ENCODE results near the gene CD7.

The CD7 gene

DNA sequence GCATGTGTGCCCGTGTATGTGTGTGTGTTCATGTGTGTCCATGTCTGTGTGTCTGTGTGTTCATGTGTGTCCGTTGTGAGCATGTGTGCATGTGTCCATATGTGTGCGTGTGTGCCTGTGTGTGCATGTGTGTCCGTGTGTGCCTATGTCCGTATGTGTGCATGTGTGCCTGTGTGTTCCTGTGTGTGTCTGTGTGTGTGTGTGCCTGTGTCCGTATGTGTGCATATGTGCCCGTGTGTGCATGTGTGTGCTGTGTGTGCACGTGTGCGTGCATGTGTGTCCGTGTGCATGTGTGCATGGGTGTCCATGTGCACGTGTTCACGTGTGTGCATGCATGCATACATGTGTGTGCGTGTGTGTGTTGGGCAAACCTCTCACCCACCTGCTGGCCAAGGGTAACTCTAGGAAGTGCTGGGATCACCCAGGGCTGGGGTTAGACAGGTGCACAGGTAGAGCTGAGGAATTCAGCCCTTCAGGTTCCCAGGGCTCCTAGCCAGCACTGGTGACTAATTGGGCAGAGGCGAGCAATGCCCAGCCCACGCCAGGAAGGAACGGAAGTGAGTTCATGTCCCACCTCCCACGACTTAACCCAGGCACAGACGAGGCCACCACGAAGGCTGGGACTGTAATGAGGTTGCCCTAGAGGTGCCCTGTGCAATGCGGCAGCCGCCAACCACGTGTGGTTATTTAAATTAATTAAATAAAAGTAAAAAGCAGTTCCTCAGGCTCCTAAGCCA lies 35.7 kb downstream of the CD7 start:
- peak; percentile 79 for FAIRE-seq
- no peak for TF ChIP-seq TAF1 (IDR thresholded peaks at IDR 0.05; ENCODE audit: low read depth, low read length)
- TF ChIP-seq POLR2AphosphoS5 (IDR thresholded peaks at IDR 0.05; ENCODE audit: low read depth, low read length): no peak
- TF ChIP-seq PAX5 (IDR thresholded peaks at IDR 0.05; ENCODE audit: insufficient read depth, low read length, severe bottlenecking): no peak
- TF ChIP-seq POU2F2 (IDR thresholded peaks at IDR 0.05; ENCODE audit: low read depth, low read length): no peak
- no peak for TF ChIP-seq POLR2A (IDR thresholded peaks at IDR 0.05; ENCODE audit: low read depth, low read length)
- TF ChIP-seq SPI1 (IDR thresholded peaks at IDR 0.05; ENCODE audit: low read depth, low read length): no peak

DNA sequence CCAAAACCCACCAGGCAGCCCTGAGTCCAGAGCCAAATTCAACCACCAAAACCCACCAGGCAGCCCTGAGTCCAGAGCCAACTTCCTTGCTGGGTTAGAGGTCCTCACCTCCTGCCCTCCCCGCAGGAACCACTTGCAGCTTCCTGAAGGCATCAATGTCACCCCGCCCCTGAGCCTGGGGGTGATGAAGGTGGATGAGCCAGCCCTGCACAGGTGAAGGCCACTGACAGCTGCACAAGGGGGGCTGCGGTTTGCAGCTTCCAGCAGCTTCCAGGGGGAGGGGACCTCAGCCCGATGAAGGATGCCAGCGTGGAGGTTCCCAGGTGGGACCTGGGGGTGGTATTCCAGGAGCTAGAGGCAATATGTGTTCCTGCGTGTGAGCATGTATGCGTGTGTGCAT lies 36.3 kb downstream of the CD7 start:
- DNase-seq (ENCODE audit: insufficient read length, low spot score): no peak
- no peak for FAIRE-seq

More for the DNA sequence above, 35.7 kb downstream of the CD7 start:
- DNase-seq (ENCODE audit: insufficient read length, low spot score): no peak

GRCh38 chr17:82280537-82280936 lies 36.9 kb downstream of the CD7 start:
- FAIRE-seq (no peak), DNase-seq (ENCODE audit: insufficient read length, low spot score) (no peak)
- TF ChIP-seq POLR2AphosphoS5 (IDR thresholded peaks at IDR 0.05; ENCODE audit: low read depth, low read length) (no peak), POLR2A (IDR thresholded peaks at IDR 0.05; ENCODE audit: low read depth, low read length) (no peak), POU2F2 (IDR thresholded peaks at IDR 0.05; ENCODE audit: low read depth, low read length) (no peak), PAX5 (IDR thresholded peaks at IDR 0.05; ENCODE audit: insufficient read depth, low read length, severe bottlenecking) (no peak), TAF1 (IDR thresholded peaks at IDR 0.05; ENCODE audit: low read depth, low read length) (no peak), SPI1 (IDR thresholded peaks at IDR 0.05; ENCODE audit: low read depth, low read length) (no peak)

More for the DNA sequence above, 36.3 kb downstream of the CD7 start:
- TF ChIP-seq TAF1 (IDR thresholded peaks at IDR 0.05; ENCODE audit: low read depth, low read length): no peak
- no peak for TF ChIP-seq POU2F2 (IDR thresholded peaks at IDR 0.05; ENCODE audit: low read depth, low read length)
- TF ChIP-seq SPI1 (IDR thresholded peaks at IDR 0.05; ENCODE audit: low read depth, low read length): no peak
- no peak for TF ChIP-seq POLR2AphosphoS5 (IDR thresholded peaks at IDR 0.05; ENCODE audit: low read depth, low read length)
- no peak for TF ChIP-seq PAX5 (IDR thresholded peaks at IDR 0.05; ENCODE audit: insufficient read depth, low read length, severe bottlenecking)
- TF ChIP-seq POLR2A (IDR thresholded peaks at IDR 0.05; ENCODE audit: low read depth, low read length): no peak

GRCh38 chr17:82278786-82279391 lies 38.5 kb downstream of the CD7 start:
- FAIRE-seq (no peak), DNase-seq (ENCODE audit: insufficient read length, low spot score) (no peak)
- TF ChIP-seq POLR2AphosphoS5 (IDR thresholded peaks at IDR 0.05; ENCODE audit: low read depth, low read length): no peak
- no peak for TF ChIP-seq POU2F2 (IDR thresholded peaks at IDR 0.05; ENCODE audit: low read depth, low read length)
- TF ChIP-seq TAF1 (IDR thresholded peaks at IDR 0.05; ENCODE audit: low read depth, low read length): no peak

DNA sequence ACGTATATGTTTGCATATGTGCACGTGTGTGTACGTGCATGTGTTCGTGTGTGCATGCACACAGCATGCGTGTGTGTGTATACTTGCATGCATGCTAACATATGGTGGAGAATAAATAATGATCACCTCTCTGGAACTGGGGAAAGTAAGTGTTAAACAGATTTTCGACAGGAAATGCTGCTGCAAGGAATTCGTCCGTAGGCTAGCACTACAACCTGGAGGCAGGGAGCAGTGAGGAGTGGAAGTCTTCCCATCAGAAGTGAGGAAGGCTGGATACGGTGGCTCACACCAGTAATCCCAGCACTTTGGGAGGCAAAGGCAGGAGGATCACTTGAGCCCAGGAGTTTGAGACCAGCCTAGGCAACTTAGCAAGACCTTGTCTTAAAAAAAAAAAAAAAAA lies 39.1 kb downstream of the CD7 start:
- peak; percentile 57 for FAIRE-seq
- no peak for DNase-seq (ENCODE audit: insufficient read length, low spot score)
- TF ChIP-seq POLR2AphosphoS5 (IDR thresholded peaks at IDR 0.05; ENCODE audit: low read depth, low read length) (no peak), PAX5 (IDR thresholded peaks at IDR 0.05; ENCODE audit: insufficient read depth, low read length, severe bottlenecking) (no peak), SPI1 (IDR thresholded peaks at IDR 0.05; ENCODE audit: low read depth, low read length) (no peak), POLR2A (IDR thresholded peaks at IDR 0.05; ENCODE audit: low read depth, low read length) (no peak), POU2F2 (IDR thresholded peaks at IDR 0.05; ENCODE audit: low read depth, low read length) (no peak), TAF1 (IDR thresholded peaks at IDR 0.05; ENCODE audit: low read depth, low read length) (no peak)

DNA sequence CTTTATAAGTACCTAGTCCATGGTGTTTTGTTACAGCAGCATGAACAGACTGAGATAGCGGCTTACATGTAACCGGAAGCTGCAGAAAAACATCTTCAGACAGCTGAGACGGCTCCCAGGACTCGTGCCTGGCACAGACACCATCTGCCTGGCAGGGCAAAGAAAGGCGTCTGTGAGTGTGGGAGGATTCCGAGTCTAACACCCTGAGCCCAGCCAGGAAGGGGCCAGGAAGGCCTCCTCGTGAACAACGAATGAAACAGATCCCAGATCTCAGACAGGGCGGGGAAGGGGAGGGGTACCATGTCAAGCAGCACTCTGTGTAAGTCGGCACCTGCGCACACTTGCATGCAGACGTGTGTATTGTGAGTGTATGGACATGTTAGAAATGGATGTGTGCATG lies 39.6 kb downstream of the CD7 start:
- TF ChIP-seq SPI1 (IDR thresholded peaks at IDR 0.05; ENCODE audit: low read depth, low read length): no peak
- no peak for TF ChIP-seq TAF1 (IDR thresholded peaks at IDR 0.05; ENCODE audit: low read depth, low read length)
- TF ChIP-seq PAX5 (IDR thresholded peaks at IDR 0.05; ENCODE audit: insufficient read depth, low read length, severe bottlenecking): no peak
- FAIRE-seq (no peak), DNase-seq (ENCODE audit: insufficient read length, low spot score) (no peak)

GRCh38 chr17:82276938-82277337 lies 40.5 kb downstream of the CD7 start:
- TF ChIP-seq TAF1 (IDR thresholded peaks at IDR 0.05; ENCODE audit: low read depth, low read length) (no peak), POLR2A (IDR thresholded peaks at IDR 0.05; ENCODE audit: low read depth, low read length) (no peak), SPI1 (IDR thresholded peaks at IDR 0.05; ENCODE audit: low read depth, low read length) (no peak), PAX5 (IDR thresholded peaks at IDR 0.05; ENCODE audit: insufficient read depth, low read length, severe bottlenecking) (no peak), POU2F2 (IDR thresholded peaks at IDR 0.05; ENCODE audit: low read depth, low read length) (no peak), POLR2AphosphoS5 (IDR thresholded peaks at IDR 0.05; ENCODE audit: low read depth, low read length) (no peak)
- FAIRE-seq (no peak), DNase-seq (ENCODE audit: insufficient read length, low spot score) (no peak)

DNA sequence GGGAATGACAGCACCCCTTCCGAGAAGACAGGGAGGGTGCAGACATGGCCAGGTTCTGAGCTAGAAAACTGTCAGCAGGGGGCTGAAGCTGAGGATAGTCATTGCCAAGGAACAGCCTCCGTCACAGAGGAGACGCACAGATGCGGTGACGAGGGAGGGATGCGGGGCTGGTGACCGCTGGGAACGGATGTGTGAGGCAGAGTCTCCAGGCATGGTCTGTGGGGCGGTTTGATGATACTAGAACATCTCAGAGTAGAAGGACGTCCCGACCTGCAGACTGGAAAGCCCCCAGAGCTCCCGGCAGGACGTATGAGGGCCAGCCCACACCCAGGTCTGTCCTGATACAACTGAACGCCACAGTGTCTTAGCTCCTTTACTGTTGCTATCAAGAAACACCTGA lies 42.1 kb downstream of the CD7 start:
- DNase-seq (ENCODE audit: insufficient read length, low spot score) (no peak), FAIRE-seq (no peak)
- TF ChIP-seq TAF1 (IDR thresholded peaks at IDR 0.05; ENCODE audit: low read depth, low read length): no peak
- no peak for TF ChIP-seq POLR2AphosphoS5 (IDR thresholded peaks at IDR 0.05; ENCODE audit: low read depth, low read length)
- no peak for TF ChIP-seq PAX5 (IDR thresholded peaks at IDR 0.05; ENCODE audit: insufficient read depth, low read length, severe bottlenecking)
- no peak for TF ChIP-seq POU2F2 (IDR thresholded peaks at IDR 0.05; ENCODE audit: low read depth, low read length)
- TF ChIP-seq POLR2A (IDR thresholded peaks at IDR 0.05; ENCODE audit: low read depth, low read length): no peak

DNA sequence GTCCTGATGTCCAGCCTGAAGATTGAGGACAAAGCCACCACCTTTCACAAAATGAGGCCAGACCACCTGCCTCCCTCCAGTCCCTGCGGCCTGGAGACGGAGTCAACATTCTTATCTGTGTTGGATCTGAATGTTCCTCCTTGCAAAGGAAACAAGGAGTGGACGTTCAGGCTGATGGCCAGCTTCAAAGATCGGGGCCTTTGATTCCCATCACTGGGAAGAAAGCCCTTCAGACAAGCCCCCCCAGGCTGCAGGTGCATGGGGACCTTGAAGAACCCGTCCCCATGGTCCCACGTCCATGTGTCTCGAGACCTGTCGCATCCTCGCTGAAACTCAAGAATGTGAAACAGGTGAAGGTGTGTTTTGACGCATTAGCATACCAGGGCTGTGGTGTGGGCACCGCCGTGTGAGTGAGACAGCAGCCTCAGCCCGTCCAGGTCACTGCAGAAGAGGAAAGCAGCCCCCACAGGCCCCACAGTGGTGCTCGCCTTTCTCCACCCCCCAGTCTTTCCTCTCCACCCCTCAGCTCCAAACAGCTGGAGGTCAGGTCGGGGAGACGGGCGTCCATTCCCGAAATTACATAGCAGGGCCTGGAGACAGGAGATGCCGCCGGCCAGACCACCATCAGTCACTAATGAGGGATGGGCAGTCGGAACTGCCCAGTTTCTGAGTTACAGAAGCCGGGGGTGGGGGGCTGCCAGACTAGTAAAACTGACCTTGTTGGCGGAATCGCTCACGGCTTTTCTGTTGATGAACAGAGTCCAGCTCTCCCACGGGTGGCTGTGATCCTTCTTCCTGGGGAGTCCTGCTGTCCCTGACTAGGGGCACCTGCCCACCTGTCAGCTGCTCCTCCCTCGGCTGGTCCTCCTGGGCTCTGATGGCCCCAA lies 43.0 kb downstream of the CD7 start:
- no peak for DNase-seq (ENCODE audit: insufficient read length, low spot score)
- FAIRE-seq: no peak
- TF ChIP-seq SPI1 (IDR thresholded peaks at IDR 0.05; ENCODE audit: low read depth, low read length): no peak

Data from GM12891 (cell line).